Measurements from ENCODE around the gene FEZ2.

DNA sequence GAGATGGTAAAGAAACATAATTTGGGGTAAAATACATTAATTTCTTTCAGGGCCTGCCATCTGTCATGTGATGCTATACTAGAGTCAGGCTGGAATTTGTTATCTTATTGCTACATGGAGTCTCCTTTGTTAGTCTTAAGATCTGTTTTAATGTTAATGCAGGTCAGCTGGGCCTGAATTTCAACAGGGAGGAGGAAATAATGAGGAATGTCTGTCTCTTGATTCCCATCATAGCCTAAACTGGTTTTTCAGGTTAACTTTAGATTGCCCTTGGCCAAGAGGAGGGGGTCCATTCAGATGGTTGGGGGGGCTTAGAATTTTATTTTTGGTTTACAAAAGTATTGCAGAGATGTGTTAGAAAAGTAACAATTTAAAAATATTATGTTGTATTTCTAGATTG lies 19.0 kb upstream of the FEZ2 start:
- TF ChIP-seq EZH2 (IDR thresholded peaks at IDR 0.05; ENCODE audit: low read length, unreplicated experiment) (no peak), CTCF (conservative IDR thresholded peaks at IDR 0.05; ENCODE audit: low read depth, low read length) (no peak)
